Measurements from ENCODE around the gene CDHR2.

The CDHR2 gene

DNA sequence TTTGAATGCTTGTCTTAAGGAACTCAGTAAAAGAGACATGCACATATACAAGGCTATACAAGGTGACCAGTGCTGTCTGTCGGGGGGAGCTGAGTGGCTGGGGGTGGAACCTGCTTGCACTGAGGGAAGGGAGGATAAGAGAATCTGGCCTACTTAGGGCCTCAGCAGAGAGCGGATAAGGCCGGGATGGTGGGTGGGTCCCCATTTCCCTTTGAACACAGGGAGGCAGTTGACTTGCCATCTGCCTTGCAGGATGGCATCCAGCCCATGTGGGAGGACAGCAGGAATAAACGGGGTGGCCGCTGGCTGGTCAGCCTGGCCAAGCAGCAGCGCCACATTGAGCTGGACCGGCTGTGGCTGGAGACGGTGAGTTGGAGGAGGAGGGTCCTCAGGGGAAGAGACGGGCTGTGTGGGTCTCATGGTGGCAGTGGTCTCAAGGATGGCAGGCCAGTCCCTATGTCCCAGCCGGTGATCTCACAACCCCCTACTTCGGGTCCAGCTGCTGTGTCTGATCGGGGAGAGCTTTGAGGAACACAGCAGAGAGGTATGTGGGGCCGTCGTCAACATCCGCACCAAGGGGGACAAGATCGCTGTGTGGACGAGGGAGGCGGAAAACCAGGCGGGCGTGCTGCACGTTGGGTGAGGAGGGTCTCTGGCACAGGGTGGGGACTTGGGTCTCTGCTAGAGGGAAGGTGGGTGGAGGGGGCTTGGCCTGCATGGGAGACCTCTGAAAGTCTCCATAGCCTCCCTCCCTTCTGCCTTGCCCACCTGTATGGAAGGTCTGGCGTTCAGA is 95.9 kb downstream of the CDHR2 start:
- DNase-seq: no peak
